ENCODE measurements around the gene RNF146. TPM values are rescaled to one million over a fixed set of nuclear protein-coding genes. Genes with fewer than 3 reads are reported as not detected.
"Not testable (repeated sequence)": the region's sequence is repeated elsewhere in the genome, so short reads cannot be mapped to it uniquely, and the experiment has no call there.

The RNF146 gene
- 28.2 and 34.9 TPM in 2 replicates for total RNA-seq (2014; rRNA removed; shearing (Covaris generic))

- DNase-seq (ENCODE audit: low spot score) = peak; percentile 83
Measured at GRCh38 chr6:127266178-127266891, at the start of gene RNF146. TSS of gene RNF146 (plus strand) at chr6:127266864. CDS start at chr6:127280339, 13,475 bp downstream.

GRCh38 chr6:127219869-127220268 lies 46.8 kb upstream of the RNF146 start:
- DNase-seq (ENCODE audit: low spot score) = no peak

GRCh38 chr6:127221201-127221600 lies 45.5 kb upstream of the RNF146 start:
- DNase-seq (ENCODE audit: low spot score) = no peak

GRCh38 chr6:127222418-127222817 lies 44.2 kb upstream of the RNF146 start:
- DNase-seq (ENCODE audit: low spot score) = no peak

DNA sequence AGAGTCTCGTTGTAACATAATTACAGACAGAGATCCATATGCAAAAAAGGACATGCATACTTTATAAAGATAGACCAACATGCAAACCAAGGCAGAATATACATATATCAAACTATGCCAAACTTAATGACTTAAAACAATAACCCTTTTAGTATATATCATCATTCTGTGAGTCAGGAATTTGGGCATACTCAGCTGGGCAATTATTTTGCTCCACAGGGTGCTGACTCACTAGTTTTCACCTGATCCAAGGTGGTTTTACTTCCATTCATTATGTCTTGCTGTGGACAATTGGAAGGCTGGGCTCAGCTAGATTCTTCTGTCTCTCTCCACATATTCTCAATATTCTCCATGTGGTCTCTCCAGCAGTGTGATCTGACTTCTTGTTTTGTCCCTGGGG lies 41.2 kb upstream of the RNF146 start:
- DNase-seq (ENCODE audit: low spot score) = no peak

- not testable (repeated sequence) for DNase-seq (ENCODE audit: low spot score)
Measured at GRCh38 chr6:127233819-127234218, 32.8 kb upstream of the RNF146 start.

DNA sequence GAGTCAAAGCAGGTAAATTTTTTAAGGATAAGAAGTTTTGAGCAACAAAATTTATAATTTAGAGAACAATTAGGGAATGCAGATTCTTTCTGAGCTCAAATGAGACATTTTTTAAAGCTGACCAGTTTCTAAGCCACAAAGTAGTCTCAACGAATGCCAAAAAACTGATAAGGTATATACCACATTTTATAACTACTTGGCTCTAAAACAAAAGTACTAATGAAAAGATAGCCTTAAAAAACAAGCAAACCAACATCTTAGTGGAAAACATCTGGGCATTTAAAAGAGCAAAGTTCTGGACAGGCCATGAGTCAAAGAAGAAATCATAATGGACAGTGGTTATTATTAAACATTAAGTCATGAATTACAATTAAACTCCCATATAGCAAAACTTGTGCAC lies 23.2 kb upstream of the RNF146 start:
- no peak for DNase-seq (ENCODE audit: low spot score)

DNA sequence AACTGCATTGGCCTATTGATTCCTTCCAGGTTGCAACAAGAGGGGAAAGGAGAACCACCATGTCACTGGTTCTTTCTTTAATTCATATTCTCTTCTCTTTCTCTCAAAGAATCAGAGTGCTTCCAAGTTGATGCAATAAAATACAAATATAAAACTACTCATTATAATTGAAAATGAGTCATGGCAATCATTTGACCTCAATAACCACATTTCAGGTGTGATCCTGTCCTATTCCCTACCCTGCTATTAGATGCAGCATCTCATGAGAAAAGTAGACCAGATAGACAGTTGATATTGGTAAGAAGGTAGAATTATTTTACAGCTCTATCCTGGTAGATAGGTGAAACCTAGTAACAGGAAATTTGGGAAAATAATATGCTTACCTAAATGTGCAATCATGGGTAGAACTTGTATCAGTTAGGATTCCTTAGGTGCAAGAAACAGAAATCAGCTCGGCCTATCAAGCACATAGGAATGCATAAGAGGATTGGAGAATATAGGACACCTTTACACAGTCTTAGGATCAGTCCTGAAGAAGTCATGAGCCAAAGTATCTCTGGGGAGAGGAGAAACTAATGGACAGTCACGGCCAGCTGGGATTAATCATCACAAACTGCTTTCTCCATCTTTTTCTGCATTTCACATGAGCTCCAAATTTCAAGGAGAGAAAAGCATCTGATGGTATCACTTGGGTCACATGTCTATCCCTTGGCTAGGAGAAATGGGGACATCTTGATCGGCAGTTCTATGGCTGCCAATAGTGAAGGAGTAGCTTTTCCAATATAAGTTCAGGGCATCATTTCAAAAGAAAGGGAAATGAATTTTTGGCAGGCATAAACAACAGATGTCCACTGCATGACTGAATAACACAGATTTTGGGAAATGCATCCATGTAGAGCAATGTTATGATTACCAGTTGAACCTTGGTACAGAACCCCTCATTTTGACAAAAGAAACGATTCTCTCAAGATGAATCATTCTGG lies 19.3 kb upstream of the RNF146 start:
- no peak for DNase-seq (ENCODE audit: low spot score)

DNA sequence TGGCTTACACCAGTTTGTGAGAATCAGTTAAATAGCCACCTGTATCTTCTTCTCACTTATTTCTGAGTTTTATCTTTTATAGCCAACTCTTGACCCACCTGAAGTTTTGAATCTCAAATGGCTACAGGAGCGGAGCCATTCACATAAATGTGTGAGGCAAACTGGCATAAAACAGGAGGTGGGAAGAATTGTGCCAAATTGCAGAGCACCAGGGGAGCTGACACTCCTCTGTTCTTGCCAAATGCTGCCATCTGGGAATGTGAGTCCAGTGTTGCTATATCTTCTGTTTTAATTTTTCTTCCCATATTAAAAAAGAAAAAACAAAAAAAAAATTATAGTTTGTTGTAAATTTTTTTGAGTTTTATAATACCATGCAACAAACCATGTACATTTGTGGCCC lies 17.0 kb upstream of the RNF146 start:
- no peak for DNase-seq (ENCODE audit: low spot score)

- DNase-seq (ENCODE audit: low spot score) = no peak
Measured at GRCh38 chr6:127255286-127255685, 11.4 kb upstream of the RNF146 start.

DNA sequence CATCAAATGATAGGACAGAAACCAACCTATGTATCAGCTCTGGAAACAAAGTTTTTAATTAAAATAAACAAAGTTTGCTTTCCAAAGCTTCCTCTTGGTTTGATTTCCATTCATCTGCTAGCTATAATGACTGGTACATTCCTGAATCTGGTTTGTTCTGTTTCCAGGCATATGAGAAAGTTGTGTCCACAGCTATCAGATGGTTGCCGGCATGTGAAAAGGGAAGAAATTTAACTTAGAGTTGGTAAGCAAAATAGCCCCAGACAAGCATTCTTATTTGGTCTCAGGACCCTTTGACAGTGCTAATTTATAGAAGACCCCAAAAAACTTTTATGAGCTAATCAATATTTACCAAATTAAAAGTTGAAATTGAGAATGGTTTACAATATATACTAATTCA lies 3.8 kb upstream of the RNF146 start:
- DNase-seq (ENCODE audit: low spot score) = no peak

- DNase-seq (ENCODE audit: low spot score) = no peak
Measured at GRCh38 chr6:127263481-127263880, 3.2 kb upstream of the RNF146 start.

DNA sequence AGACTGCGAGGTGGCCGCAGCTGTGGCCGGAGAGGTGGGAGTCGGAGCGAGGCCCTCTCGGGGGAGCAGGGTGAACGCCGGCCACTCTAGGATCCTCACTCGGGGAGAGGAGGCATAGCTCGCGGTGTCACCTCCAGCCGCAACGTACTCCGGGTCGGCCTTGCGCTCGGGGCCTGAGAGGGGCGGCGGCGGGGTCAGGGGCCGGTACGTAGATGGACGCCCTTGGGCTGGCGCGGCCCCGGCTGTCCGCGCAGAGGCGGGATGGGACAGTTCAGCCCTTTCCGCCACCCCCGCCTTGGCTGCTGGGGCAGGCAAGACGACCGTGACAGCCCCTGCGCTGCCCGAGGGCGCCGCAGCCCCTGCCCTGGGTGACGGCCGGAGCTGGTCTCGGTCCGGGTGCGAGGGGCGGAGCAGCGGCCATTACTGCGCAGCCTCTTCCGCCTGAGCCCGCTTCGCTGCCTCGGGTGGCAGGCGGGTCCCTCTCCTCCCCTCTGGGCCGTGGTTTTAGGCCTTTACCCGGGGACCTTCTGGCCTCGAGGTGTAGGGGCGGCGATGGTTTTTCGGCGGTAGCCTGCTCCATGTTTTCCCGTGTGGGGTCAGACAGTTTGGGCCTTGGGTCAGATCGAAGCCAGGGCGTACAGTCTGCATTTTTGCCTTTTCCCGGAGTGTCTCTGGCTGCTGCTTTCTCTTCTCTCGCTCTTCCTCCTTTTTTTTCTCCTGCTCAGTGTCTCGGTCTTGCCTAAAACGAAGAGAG lies 405 bp downstream of the RNF146 start:
- DNase-seq (ENCODE audit: low spot score) = peak; percentile 39

DNA sequence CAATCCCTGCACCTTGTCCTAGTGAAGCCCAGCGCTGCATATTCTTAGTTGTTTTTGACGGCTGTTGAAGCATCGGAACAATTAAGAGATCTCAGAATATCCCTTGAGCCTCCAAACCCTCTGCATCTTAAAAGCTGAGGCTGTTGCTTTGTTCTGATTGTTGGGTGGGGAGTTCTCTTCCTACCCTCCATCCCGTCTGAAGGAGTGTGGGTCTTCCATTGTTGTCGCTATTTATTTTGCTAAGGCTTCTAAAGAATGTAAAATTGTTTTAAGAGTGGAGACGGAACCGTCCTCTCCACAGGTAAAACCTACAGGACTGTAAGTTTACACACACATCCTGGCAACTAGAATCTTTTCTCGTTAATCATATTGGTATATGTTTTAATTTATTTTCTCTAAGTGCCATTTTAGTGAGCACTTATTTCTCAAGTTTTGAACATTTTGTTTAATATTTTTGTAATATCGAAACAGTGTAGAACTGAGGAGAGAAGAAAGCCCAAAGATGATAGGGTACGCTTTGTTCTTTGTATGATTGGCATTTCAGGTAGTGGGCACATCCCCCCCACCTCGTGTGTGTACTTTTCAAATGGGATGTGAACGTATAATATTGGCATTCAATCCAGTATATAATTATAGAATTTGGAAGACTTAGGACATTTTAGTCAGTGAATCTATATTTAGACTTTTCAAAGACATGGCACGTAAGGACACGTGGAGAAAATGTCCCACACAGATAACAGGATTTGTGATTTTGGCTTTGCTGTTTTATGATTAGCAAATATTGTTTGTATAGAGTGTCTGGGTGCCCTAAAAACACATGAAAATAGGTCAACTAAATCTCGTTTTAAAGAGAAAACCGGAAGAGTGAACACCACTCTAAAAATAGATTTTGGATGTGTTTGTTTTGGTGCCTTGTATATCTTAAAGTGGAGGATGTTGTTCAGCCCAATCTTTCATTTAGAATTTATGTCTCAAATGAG lies 1.3 kb downstream of the RNF146 start:
- peak; percentile 11 for DNase-seq (ENCODE audit: low spot score)

DNA sequence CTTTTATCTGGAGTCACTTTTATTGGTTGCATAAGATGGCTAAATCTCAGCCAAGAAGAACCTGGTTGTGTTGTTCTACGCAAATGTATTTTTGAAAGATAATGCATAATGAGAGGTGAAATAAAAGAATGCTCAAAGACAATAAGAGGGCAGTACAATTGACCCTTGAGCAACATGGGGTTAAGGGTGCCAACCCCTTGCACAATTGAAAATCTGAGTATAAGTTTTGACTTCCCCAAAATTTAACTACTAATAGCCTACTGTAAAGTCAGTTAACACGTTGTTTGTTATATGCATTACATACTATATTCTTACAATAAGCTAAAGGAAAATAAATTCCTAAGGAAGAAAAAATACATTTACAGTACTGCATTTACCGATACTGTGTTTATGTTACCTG lies 5.9 kb downstream of the RNF146 start:
- DNase-seq (ENCODE audit: low spot score) = no peak

- DNase-seq (ENCODE audit: low spot score) = no peak
Measured at GRCh38 chr6:127273499-127273898, 6.8 kb downstream of the RNF146 start.

DNA sequence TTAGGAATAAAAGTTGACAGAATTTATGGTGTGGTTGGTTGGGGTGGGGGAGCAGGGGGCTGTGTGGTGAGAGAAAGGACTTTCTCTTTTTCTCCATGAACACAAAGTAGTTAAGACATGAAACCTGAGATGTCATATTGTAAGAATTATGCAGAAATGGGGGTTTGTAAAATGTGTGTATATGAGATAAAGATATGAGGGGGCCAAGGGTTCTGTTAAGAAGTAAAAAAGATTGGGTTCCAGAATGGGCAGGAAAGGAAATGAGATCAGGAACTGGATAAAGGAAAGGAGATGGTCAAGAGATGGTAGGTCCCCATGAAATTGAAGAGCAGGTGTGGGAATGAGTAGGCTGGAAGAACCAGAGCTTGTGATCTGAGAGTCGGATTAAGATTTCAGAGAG lies 9.7 kb downstream of the RNF146 start:
- DNase-seq (ENCODE audit: low spot score) = no peak

DNA sequence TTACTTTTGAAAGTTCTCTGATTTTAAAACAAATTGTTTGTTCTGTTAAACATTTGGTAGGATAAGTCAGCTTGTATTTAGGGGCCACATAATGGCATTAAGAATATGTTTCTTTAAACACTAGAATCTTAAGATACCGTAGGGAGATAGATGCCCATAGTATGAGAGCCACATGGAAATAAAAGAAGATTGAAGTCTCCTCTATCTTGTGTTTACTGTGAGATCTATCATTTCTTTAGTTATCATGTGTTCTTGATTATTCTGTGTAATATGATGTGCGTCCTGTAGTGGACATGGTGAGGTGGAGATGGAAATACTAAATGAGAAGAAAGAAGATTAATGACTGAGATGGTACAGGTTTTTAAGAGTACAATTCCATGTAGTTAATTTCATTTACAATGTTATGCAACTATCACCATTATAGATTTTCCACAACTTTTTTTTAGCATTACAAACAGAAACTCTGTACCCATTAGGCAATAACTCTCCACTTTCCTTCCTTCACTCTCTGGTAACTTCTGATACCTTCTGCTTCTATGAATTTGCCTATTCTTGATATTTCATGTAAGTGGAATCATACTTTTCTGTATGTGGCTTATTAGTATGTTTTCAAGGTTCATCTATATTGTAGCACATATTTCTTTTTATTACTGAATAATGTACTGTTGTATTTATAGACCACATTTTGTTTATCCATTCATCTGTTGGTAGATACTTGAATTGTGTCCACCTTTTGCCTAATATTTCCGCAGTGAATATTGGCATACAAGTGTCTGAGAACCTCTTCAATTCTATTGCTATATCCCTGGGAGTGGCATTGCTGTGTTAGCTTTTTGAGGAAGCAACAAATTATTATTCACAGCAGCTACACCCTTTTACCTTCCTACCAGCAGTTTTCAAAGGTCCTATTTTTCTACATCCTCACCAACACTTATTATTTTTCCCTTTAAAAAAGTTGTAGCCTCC lies 11.5 kb downstream of the RNF146 start:
- DNase-seq (ENCODE audit: low spot score) = no peak

- no peak for DNase-seq (ENCODE audit: low spot score)
Measured at GRCh38 chr6:127279815-127280214, 13.2 kb downstream of the RNF146 start.

- no peak for DNase-seq (ENCODE audit: low spot score)
Measured at GRCh38 chr6:127282184-127282583, 15.5 kb downstream of the RNF146 start.

All from A172 (cell line).